Neural cell (in vitro differentiated cells): Measurements from ENCODE around the gene VWF. TPM values are rescaled to one million over a fixed set of nuclear protein-coding genes. Genes with fewer than 3 reads are reported as not detected.
A peak's percentile ranks its signal among the peaks of the same experiment; 100 is the strongest.

ENCODE experiments used
- H2AFZ ChIP-seq: fragments of 200-600, 300-800 bp; sonication (generic), shearing (Covaris generic); 2 replicates; pipeline ENCODE4 v1.6.0; 2014; ENCODE audit warnings: low read depth, mild to moderate bottlenecking, antibody characterized with exemption, low read length, moderate library complexity
- H3F3A ChIP-seq: fragments of 200-600 bp; shearing (Covaris generic); 2 replicates; pipeline ENCODE4 v1.6.1; 2016; ENCODE audit warnings: mild to moderate bottlenecking, moderate library complexity, mixed read lengths, antibody characterized with exemption, low read length; ENCODE audit not compliant: insufficient read depth, poor library complexity, severe bottlenecking
- H3K27ac ChIP-seq: fragments of 200-600, 300-800 bp; sonication (generic), shearing (Covaris generic); 2 replicates; pipeline ENCODE4 v1.5.1; 2014; ENCODE audit warnings: mild to moderate bottlenecking, low read length, moderate library complexity
- H3K27me3 ChIP-seq: fragments of 300-800, 200-600 bp; sonication (generic), shearing (Covaris generic); 2 replicates; pipeline ENCODE4 v1.6.0; 2014; ENCODE audit warnings: mild to moderate bottlenecking, low read depth, low read length, moderate library complexity; ENCODE audit not compliant: insufficient read depth
- H3K36me3 ChIP-seq: fragments of 300-800, 200-600 bp; sonication (generic), shearing (Covaris generic); 2 replicates; pipeline ENCODE4 v1.5.1; 2014; ENCODE audit warnings: mild to moderate bottlenecking, antibody characterized with exemption, low read length, moderate library complexity; ENCODE audit not compliant: insufficient read depth
- H3K4me2 ChIP-seq: fragments of 300-800, 200-600 bp; sonication (generic), shearing (Covaris generic); 2 replicates; pipeline ENCODE4 v1.6.0; 2014; ENCODE audit warnings: mild to moderate bottlenecking, low read length
- H3K4me3 ChIP-seq: fragments of 300-800, 200-600 bp; sonication (generic), shearing (Covaris generic); 2 replicates; pipeline ENCODE4 v1.5.1; 2014; ENCODE audit warnings: mild to moderate bottlenecking, low read length, moderate library complexity
- H3K79me2 ChIP-seq: fragments of 200-600 bp; shearing (Covaris generic); replicated peaks from 2 replicates; pipeline ENCODE4 v1.6.0; 2014; ENCODE audit warnings: mild to moderate bottlenecking, low read length, moderate library complexity; ENCODE audit not compliant: insufficient read depth
- H3K9ac ChIP-seq: fragments of 300-800, 200-600 bp; sonication (generic), shearing (Covaris generic); 2 replicates; pipeline ENCODE4 v1.6.1; 2016; ENCODE audit warnings: mild to moderate bottlenecking, low read length, mixed read lengths
- H3K9me2 ChIP-seq: fragments of 200-600 bp; shearing (Covaris generic); 2 replicates; pipeline ENCODE4 v1.6.1; 2016; ENCODE audit warnings: mild to moderate bottlenecking, low read length, mixed read lengths; ENCODE audit not compliant: insufficient read depth
- H3K9me3 ChIP-seq: fragments of 200-600, 300-800 bp; sonication (generic), shearing (Covaris generic); 2 replicates; pipeline ENCODE4 v1.6.1; 2016; ENCODE audit warnings: mild to moderate bottlenecking, mixed run types, low read length, moderate library complexity, mixed read lengths
- H4K20me1 ChIP-seq: fragments of 200-600 bp; shearing (Covaris generic); 2 replicates; pipeline ENCODE4 v1.6.1; 2016; ENCODE audit warnings: mild to moderate bottlenecking, mixed run types; ENCODE audit not compliant: insufficient read depth
- EP300 ChIP-seq: fragments of 450-650 bp; conservative IDR thresholded peaks from 2 replicates; pipeline ENCODE4 v1.6.1; 2014; ENCODE audit warnings: antibody characterized with exemption, mild to moderate bottlenecking, moderate library complexity; ENCODE audit not compliant: poor library complexity, severe bottlenecking
- EZH2 ChIP-seq: fragments of 200-600, 300-800 bp; shearing (Covaris generic), sonication (generic); IDR thresholded peaks from 2 replicates; pipeline ENCODE4 v1.6.1; 2014; ENCODE audit warnings: antibody characterized with exemption, low read length, borderline replicate concordance, mild to moderate bottlenecking; ENCODE audit not compliant: insufficient read depth, poor library complexity, severe bottlenecking
- MXI1 ChIP-seq: fragments of 450-650 bp; conservative IDR thresholded peaks from 2 replicates; pipeline ENCODE4 v1.6.1; 2014; ENCODE audit warnings: antibody characterized with exemption, mild to moderate bottlenecking; ENCODE audit not compliant: poor library complexity, severe bottlenecking
- POLR2AphosphoS5 ChIP-seq: IDR thresholded peaks from 2 replicates; pipeline ENCODE4 v1.6.1; 2012
- RAD21 ChIP-seq: fragments of 450-650 bp; conservative IDR thresholded peaks from 2 replicates; pipeline ENCODE4 v1.6.1; 2014; ENCODE audit warnings: antibody characterized with exemption, mild to moderate bottlenecking, moderate library complexity
- SMC3 ChIP-seq: fragments of 450-650 bp; conservative IDR thresholded peaks from 2 replicates; pipeline ENCODE4 v1.6.1; 2014; ENCODE audit warnings: antibody characterized with exemption, mild to moderate bottlenecking, moderate library complexity; ENCODE audit not compliant: poor library complexity
- TAF1 ChIP-seq: IDR thresholded peaks from 2 replicates; pipeline ENCODE4 v1.6.1; 2012; ENCODE audit warnings: low read depth
- polyA plus RNA-seq: library from polyadenylated mRNA; depleted of rRNA; stranded (reverse); fragments of >200 nt; gene quantifications from 2 replicates; pipeline ENCODE4 v1.2.3, GENCODE V29; 2014
- TF ChIP-seq, protein P1 (sequence below): fragments of 450-650 bp; IDR thresholded peaks from 2 replicates; pipeline ENCODE4 v1.5.1; 2014; ENCODE audit warnings: antibody characterized with exemption, mild to moderate bottlenecking, moderate library complexity; ENCODE audit not compliant: poor library complexity, severe bottlenecking
- TF ChIP-seq, protein P2 (sequence below): IDR thresholded peaks from 2 replicates; pipeline ENCODE4 v1.6.1; 2012; ENCODE audit warnings: borderline replicate concordance

VWF gene
- polyA plus RNA-seq, 1 donor from 2014 or later: not detected

DNA sequence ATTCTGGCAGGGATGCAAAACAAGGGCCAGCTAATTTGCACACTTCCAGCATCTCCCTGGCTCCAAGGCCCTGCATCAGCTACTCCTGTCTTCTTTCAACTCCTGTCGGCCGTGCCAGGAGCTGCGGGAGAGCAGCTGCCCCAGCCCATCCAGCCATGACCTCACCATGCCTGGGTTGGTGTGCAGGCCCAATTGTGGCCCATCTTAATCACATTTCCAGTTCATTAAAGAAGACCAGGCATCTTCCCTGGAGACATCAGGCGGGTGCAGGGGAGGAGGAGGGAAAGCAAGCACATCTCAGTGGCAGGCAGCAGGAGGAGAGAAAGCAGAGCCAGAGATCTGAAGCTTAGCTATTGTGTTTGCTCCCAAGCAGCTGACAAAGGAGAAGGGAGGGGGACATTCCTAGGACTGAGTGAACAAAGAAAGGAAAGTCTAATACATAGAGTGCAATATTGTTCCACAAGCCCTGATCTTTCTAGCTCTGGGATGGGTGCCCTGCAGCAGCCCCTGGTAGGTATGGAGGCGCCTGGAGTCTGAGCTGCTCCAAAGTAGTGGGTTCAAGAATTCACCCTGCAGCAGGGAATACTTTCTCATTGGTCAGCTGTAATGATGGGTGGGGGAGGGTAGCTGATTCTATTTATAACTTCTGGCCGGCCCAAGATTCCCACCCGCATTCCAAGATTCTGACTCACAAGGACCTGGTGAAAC, 40.1 kb downstream of the VWF start:
- H3K4me2 ChIP-seq: no peak overlapping the region
- H3K4me3 ChIP-seq: no peak overlapping the region
- no peaks in the 10 kb centered on the region for H3K27me3 ChIP-seq
- no peaks in the 10 kb centered on the region for H3F3A ChIP-seq
- H3K79me2 ChIP-seq: no peaks in the 10 kb centered on the region
- H3K9ac ChIP-seq: no peak overlapping the region
- H2AFZ ChIP-seq: peak overlapping the region; percentile 80
- no peak for TF ChIP-seq SMC3
- TF ChIP-seq, protein P1, sequence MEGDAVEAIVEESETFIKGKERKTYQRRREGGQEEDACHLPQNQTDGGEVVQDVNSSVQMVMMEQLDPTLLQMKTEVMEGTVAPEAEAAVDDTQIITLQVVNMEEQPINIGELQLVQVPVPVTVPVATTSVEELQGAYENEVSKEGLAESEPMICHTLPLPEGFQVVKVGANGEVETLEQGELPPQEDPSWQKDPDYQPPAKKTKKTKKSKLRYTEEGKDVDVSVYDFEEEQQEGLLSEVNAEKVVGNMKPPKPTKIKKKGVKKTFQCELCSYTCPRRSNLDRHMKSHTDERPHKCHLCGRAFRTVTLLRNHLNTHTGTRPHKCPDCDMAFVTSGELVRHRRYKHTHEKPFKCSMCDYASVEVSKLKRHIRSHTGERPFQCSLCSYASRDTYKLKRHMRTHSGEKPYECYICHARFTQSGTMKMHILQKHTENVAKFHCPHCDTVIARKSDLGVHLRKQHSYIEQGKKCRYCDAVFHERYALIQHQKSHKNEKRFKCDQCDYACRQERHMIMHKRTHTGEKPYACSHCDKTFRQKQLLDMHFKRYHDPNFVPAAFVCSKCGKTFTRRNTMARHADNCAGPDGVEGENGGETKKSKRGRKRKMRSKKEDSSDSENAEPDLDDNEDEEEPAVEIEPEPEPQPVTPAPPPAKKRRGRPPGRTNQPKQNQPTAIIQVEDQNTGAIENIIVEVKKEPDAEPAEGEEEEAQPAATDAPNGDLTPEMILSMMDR: peak; percentile 27
- H3K27ac ChIP-seq: no peak overlapping the region
- no peaks in the 10 kb centered on the region for H3K9me2 ChIP-seq
- H4K20me1 ChIP-seq: no peaks in the 10 kb centered on the region
- no peaks in the 10 kb centered on the region for H3K36me3 ChIP-seq
- H3K9me3 ChIP-seq: no peaks in the 10 kb centered on the region

DNA sequence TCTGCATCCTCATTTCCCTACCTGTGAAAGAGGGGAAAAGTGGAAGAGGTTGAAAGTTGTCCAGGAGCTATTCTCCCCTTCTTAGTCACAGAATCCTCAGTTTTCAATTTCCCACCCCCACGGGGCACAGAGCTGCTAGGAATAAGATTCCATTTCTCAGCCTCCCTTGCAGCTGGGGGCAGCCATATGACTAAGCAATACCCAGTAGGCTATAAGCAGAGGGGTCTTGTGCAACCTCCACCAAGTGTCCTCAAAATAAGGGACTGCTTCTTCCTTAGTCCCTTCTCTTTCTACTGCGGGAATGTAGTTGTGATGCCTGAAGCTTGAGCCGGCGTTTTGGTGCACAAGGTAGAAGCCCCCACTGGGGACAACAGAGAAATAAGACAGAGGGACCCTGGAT, 40.9 kb downstream of the VWF start:
- H3K36me3 ChIP-seq: no peaks in the 10 kb centered on the region
- TF ChIP-seq MXI1 (no peak), RAD21 (no peak), EZH2 (no peak)
- TF ChIP-seq, protein P2, sequence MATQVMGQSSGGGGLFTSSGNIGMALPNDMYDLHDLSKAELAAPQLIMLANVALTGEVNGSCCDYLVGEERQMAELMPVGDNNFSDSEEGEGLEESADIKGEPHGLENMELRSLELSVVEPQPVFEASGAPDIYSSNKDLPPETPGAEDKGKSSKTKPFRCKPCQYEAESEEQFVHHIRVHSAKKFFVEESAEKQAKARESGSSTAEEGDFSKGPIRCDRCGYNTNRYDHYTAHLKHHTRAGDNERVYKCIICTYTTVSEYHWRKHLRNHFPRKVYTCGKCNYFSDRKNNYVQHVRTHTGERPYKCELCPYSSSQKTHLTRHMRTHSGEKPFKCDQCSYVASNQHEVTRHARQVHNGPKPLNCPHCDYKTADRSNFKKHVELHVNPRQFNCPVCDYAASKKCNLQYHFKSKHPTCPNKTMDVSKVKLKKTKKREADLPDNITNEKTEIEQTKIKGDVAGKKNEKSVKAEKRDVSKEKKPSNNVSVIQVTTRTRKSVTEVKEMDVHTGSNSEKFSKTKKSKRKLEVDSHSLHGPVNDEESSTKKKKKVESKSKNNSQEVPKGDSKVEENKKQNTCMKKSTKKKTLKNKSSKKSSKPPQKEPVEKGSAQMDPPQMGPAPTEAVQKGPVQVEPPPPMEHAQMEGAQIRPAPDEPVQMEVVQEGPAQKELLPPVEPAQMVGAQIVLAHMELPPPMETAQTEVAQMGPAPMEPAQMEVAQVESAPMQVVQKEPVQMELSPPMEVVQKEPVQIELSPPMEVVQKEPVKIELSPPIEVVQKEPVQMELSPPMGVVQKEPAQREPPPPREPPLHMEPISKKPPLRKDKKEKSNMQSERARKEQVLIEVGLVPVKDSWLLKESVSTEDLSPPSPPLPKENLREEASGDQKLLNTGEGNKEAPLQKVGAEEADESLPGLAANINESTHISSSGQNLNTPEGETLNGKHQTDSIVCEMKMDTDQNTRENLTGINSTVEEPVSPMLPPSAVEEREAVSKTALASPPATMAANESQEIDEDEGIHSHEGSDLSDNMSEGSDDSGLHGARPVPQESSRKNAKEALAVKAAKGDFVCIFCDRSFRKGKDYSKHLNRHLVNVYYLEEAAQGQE: no peak
- no peaks in the 10 kb centered on the region for H4K20me1 ChIP-seq
- no peaks in the 10 kb centered on the region for H3K9me2 ChIP-seq
- H3K27ac ChIP-seq: no peak overlapping the region
- H3K9me3 ChIP-seq: no peaks in the 10 kb centered on the region
- H2AFZ ChIP-seq: no peak overlapping the region
- H3K4me3 ChIP-seq: no peak overlapping the region
- H3K9ac ChIP-seq: no peak overlapping the region
- H3F3A ChIP-seq: no peaks in the 10 kb centered on the region
- H3K27me3 ChIP-seq: no peaks in the 10 kb centered on the region
- no peaks in the 10 kb centered on the region for H3K79me2 ChIP-seq
- no peak overlapping the region for H3K4me2 ChIP-seq

DNA sequence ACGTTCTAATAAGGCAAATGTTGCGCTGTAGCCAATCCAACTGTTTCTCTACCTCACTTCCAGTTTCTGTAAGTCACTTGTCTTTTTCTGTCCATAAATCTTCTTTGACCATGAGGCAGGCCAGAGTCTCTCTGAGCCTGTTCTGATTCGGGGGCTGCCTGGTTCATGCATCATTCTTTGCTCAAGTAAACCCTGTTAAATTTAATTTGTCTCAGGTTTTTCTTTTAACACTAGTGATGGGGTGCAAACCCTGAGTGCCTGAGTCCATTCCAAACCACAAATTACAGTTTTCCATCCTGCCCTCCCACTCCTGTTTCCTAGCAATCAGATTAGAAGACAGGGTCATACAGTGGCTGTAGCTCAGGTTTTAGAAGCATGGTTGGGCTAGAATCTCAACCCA, 41.9 kb downstream of the VWF start:
- Histone ChIP-seq H3K9ac (no peak overlapping the region), H3K4me3 (no peak overlapping the region), H3F3A (no peaks in the 10 kb centered on the region), H3K36me3 (no peaks in the 10 kb centered on the region), H3K79me2 (no peaks in the 10 kb centered on the region), H3K27me3 (no peaks in the 10 kb centered on the region), H3K27ac (no peak overlapping the region), H3K9me2 (no peaks in the 10 kb centered on the region), H3K4me2 (no peak overlapping the region), H3K9me3 (no peaks in the 10 kb centered on the region), H2AFZ (no peak overlapping the region), H4K20me1 (no peaks in the 10 kb centered on the region)
- TF ChIP-seq TAF1: no peak
- TF ChIP-seq EZH2: no peak
- TF ChIP-seq RAD21: no peak
- TF ChIP-seq, protein P2: no peak
- TF ChIP-seq, protein P1: no peak
- TF ChIP-seq MXI1: no peak
- no peak for TF ChIP-seq SMC3
- TF ChIP-seq EP300: no peak
- TF ChIP-seq POLR2AphosphoS5: no peak
